ENCODE results near the gene PATL1.
A peak's percentile ranks its signal among the peaks of the same experiment; 100 is the strongest.

Gene PATL1

GRCh38 chr11:59668950-59669610, at the start of gene PATL1:
Gene PATL1, minus strand, starts transcription at chr11:59669037. Its CDS starts 142 bp downstream, at chr11:59668895.
- peak; percentile 99 for DNase-seq (ENCODE audit: low spot score)

GRCh38 chr11:59716051-59716450, 47.2 kb upstream of the PATL1 start:
- Histone ChIP-seq H3K27ac (no peak overlapping the region), H3K4me3 (no peak overlapping the region)
- no peak for TF ChIP-seq CTCF (IDR thresholded peaks at IDR 0.05)
- DNase-seq (ENCODE audit: low spot score): no peak

More at GRCh38 chr11:59668950-59669610, at the start of gene PATL1:
- TF ChIP-seq CTCF (IDR thresholded peaks at IDR 0.05): no peak
- H3K4me3 ChIP-seq: peak within 1 kb of the TSS; percentile 86
- H3K27ac ChIP-seq: peak within 1 kb of the TSS; percentile 97 to 99

- Histone ChIP-seq H3K4me3 (no peak within 1 kb of the TSS), H3K27ac (no peak within 1 kb of the TSS)
- no peak for DNase-seq (ENCODE audit: low spot score)
- no peak for TF ChIP-seq CTCF (IDR thresholded peaks at IDR 0.05)
Measured at GRCh38 chr11:59713745-59714144, 44.9 kb upstream of the PATL1 start, which contains the start of gene OR10V1. Gene OR10V1, minus strand, starts transcription at chr11:59713845. Its CDS starts 0 bp downstream, at chr11:59713845.

GRCh38 chr11:59710136-59710847, 41.5 kb upstream of the PATL1 start:
- H3K4me3 ChIP-seq: no peak overlapping the region
- no peak overlapping the region for H3K27ac ChIP-seq
- no peak for DNase-seq (ENCODE audit: low spot score)
- TF ChIP-seq CTCF (IDR thresholded peaks at IDR 0.05): no peak

GRCh38 chr11:59708537-59708936, 39.7 kb upstream of the PATL1 start:
- DNase-seq (ENCODE audit: low spot score): no peak
- no peak for TF ChIP-seq CTCF (IDR thresholded peaks at IDR 0.05)
- Histone ChIP-seq H3K4me3 (no peak overlapping the region), H3K27ac (no peak overlapping the region)

GRCh38 chr11:59707371-59707770, 38.5 kb upstream of the PATL1 start:
- DNase-seq (ENCODE audit: low spot score): no peak
- no peak overlapping the region for H3K4me3 ChIP-seq
- TF ChIP-seq CTCF (IDR thresholded peaks at IDR 0.05): no peak
- H3K27ac ChIP-seq: no peak overlapping the region
